Large intestine (tissue), 3 donors: ENCODE results near the gene SAE1. TPM values are rescaled to one million over a fixed set of nuclear protein-coding genes. Genes with fewer than 3 reads are reported as not detected.
A peak's percentile ranks its signal among the peaks of the same experiment; 100 is the strongest.

Source experiments
- DNase-seq, 2 donors: peaks; one replicate each; pipeline versions ENCODE4 v3.0.0 to v3.0.0-alpha.2; 2013
- H3K27ac ChIP-seq: one replicate; pipeline ENCODE4 v1.5.1; 2013; ENCODE audit warnings: low read length
- H3K27me3 ChIP-seq: 2 replicates; pipeline ENCODE4 v1.6.1; 2013; ENCODE audit warnings: low read length; ENCODE audit not compliant: control insufficient read depth, insufficient read depth
- H3K36me3 ChIP-seq: 2 replicates; pipeline ENCODE4 v1.6.1; 2013; ENCODE audit warnings: low read length; ENCODE audit not compliant: control insufficient read depth, insufficient read depth
- H3K4me1 ChIP-seq: one replicate; pipeline ENCODE4 v1.6.1; 2013; ENCODE audit warnings: low read length; ENCODE audit not compliant: control insufficient read depth, insufficient read depth
- H3K4me3 ChIP-seq: one replicate; pipeline ENCODE4 v1.5.1; 2013; ENCODE audit warnings: low read length
- H3K9me3 ChIP-seq: one replicate; pipeline ENCODE4 v1.6.1; 2013; ENCODE audit warnings: mild to moderate bottlenecking, low read depth, low read length, moderate library complexity; ENCODE audit not compliant: control insufficient read depth
- WGBS: methylation state at CpG from one replicate; pipeline ENCODE4 v1.1.5; 2013; ENCODE audit warnings: low lambda C conversion rate; ENCODE audit not compliant: insufficient coverage; 5-methylcytosine and 5-hydroxymethylcytosine counted together
- polyA plus RNA-seq: library from polyadenylated mRNA; unstranded; fragments of 120-200 nt; gene quantifications from one replicate; pipeline ENCODE4 v1.2.1, GENCODE V29; 2013

SAE1 gene
- polyA plus RNA-seq, 1 donor, result 61.0 TPM

DNA sequence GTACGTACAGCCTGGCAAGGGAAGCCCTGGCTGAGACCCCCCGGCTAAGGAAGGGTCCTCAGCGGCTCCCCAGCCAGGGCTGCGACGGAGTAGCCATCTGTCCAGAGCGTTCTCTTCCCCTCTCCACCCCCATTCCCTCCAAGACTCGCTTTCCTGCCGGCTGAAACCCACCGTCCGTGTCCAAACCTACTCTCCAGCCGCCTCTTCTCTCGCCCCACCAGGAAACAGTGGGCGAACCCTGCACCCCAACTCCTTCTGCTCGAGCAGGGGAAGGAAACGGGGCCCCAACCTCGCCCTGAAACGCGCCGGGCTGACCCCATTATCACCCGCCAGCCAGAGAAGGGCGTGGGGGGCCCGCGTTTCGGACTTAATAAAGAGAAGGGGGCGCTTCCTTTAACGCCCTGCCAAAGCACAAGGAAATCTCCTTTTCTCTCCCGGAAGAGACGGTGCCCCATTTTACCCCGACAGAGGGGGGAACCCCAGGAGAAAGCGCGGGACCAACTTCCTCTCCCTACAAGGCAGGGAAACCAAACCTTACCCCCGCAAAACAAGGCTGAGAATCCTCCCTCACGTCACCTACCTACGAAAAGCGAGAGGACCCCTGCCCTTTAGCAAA lies 19.5 kb upstream of the SAE1 start:
- peaks cover 3% of the 10 kb centered on the region for H3K9me3 ChIP-seq
- peak in 1 of 2 donors; percentile 73 for DNase-seq
- WGBS, result no CpG with 5 or more reads among the region's 35 CpGs

DNA sequence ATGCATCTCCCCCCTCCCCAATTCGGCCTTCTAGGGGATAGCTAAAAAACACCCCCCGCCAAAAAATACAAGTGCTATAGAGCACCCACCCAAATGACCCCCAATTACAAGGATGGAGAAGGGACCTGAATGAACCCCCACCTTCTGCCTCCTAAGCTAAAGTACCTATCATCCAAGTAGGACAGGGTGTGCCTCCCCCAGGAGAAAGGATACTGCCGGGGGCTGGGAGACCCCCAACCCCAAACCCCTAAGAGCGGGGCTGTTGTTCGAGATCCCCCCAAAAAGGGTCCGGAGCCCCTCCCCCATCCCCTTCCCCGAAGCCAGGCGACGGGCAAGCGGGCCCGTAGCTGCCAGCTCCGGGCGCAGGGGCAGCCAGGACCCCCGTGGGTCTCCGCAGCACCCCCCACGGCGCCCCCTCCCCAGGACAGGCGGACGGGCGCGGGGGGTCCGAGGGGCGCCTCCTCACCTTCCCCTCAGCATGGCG lies 18.9 kb upstream of the SAE1 start:
- no peaks in the 10 kb centered on the region for H3K36me3 ChIP-seq
- peak overlapping the region; percentile 96 for H3K27ac ChIP-seq
- H3K4me1 ChIP-seq, result peaks cover 36% of the 10 kb centered on the region
- no peak for DNase-seq
- peaks cover 3% of the 10 kb centered on the region for H3K9me3 ChIP-seq
- H3K27me3 ChIP-seq, result no peaks in the 10 kb centered on the region
- peak overlapping the region; percentile 90 for H3K4me3 ChIP-seq
- no CpG with 5 or more reads among the region's 24 CpGs for WGBS

More for the DNA sequence above, 19.5 kb upstream of the SAE1 start:
- Histone ChIP-seq H3K4me3 (peak overlapping the region; percentile 90), H3K36me3 (no peaks in the 10 kb centered on the region), H3K4me1 (peaks cover 42% of the 10 kb centered on the region), H3K27ac (peak overlapping the region; percentile 96), H3K27me3 (no peaks in the 10 kb centered on the region)

DNA sequence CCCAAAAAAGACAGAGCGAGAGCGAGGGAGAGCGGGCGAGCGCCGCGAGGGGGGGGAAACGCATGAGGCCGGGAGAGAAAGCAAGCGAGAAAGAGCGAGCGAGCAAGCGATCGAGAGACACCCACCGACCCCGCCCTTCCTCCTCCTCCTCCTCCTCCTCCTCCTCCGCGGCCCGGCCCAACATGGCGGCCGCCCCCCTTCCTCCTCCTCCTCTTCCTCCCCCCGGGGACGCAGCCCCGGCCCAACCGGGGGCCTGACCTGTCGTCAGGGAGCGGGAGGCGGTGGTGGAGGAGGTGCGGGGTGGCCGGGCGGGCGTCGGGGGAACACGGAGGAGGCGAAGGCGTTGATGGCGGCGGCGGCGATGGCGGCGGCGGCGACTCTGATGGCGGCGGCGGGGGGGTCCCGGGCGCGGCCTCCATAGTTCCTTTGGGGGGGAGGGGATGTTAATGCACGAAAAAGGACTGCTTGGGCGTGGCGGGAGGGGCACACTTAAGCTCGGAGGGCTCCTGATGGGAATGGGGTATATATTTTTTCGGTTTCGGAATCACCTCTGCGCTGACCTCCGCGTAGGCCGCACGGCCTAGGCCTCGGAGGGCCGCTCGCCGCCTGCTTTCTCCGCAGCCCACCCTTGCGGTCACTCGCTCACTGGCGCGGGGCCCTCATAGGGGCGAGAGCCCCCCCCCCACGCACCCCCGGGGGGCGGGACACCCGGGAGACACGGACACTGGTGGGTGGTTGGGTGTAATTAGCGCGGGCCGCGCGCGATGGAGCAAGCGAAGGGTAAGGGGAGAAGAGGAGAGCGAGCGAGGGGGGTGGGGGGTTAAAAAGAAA lies 18.3 kb upstream of the SAE1 start:
- peak overlapping the region; percentile 90 for H3K4me3 ChIP-seq
- H3K27ac ChIP-seq, result peak overlapping the region; percentile 96
- DNase-seq, result peak; percentile 76 to 85
- H3K4me1 ChIP-seq, result peaks cover 29% of the 10 kb centered on the region
- no CpG with 5 or more reads among the region's 85 CpGs for WGBS
- H3K27me3 ChIP-seq, result no peaks in the 10 kb centered on the region
- H3K36me3 ChIP-seq, result no peaks in the 10 kb centered on the region
- peaks cover 3% of the 10 kb centered on the region for H3K9me3 ChIP-seq

DNA sequence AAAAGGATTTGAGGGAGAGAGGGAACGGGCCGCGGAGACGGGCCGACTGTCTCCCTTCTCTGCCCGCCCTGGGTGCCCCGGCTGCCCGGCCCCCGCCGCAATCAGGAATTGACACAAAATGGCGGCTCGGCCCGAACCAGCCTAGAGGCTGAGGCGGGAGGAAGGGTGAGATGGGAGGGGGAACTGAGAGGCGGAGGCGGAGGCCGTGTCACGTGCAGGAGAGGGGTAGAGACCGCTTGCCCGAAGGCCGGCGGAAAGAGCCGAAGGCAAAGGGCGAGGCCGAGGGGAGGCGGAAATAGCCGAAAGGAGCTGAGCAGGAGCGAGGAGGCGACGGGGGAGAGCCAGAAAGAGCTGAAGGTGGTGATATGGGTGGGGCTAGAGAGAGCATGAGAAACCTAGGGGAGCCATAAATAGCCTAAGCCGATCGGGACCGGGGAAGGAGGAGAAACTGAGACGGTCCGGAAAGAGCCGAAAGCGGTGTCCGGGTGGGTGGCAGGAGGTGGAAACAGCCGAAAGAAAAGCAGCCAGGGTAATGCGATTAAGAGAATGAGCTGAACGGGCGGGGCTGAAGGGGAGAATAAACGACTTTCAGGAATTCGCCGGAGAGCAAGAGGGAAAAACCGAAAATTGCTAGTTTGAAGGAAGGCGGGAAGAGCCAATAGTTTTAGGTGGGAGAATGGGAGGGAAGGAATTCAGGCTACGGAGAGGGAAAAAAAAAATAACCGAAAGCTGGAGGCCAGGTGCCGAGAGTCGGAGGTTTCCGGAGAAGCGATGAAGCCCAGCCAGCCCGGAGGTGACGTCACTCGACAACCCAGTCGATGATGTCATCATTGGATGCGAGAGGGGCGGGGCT lies 17.4 kb upstream of the SAE1 start, which contains the start of gene ZC3H4:
ZC3H4 (minus strand) TSS at position 780 of the 853 bp plus-strand sequence. CDS start 1,192 bp downstream, outside the sequence.
- H3K9me3 ChIP-seq, result peaks cover 3% of the 10 kb centered on the region
- H3K4me3 ChIP-seq, result peak within 1 kb of the TSS; percentile 90
- H3K27me3 ChIP-seq, result no peaks in the 10 kb centered on the region
- DNase-seq, result peak; percentile 100
- H3K4me1 ChIP-seq, result peaks cover 22% of the 10 kb centered on the region
- H3K36me3 ChIP-seq, result no peaks in the 10 kb centered on the region
- 3% methylated on average over 16 of the region's 59 CpGs for WGBS
- H3K27ac ChIP-seq, result peak within 1 kb of the TSS; percentile 96

DNA sequence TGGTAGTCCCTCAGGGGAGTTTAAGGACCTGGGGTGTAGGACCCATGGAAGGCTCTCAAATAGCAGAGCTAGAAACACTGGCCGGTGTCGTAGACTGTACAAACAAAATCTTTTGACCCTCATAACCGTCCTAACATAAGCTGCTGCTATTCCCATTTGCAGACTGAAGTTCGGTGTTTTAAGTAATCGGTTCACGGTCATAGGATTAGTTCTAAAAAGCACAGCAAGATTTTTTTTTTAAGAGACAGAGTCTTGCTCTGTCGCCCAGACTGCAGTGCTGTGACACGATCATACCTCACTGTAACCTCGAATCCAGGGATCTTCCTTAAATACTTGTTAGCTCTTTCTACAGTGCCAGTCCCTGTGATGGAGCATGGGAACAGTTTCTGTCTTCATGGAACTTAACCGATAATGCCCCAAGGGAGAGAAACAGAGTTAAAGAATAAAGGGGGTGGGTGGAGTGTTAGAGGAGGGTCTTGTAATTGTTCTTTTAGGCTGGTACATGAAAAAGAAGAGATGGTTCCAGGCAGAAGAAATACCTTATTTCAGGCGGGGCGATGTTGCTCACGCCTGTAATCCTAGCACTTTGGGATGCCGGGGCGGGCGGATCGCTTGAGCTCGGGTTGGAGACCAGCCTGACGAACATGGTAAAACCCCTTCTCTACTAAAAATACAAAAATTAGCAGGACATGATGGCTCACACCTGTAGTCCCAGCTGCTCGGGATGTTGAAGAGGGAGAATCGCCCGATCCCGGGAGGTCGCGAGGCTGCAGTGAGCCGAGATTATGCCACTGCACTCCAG lies 16.6 kb upstream of the SAE1 start:
- Histone ChIP-seq H3K4me1 (peaks cover 16% of the 10 kb centered on the region), H3K27me3 (no peaks in the 10 kb centered on the region), H3K9me3 (peaks cover 3% of the 10 kb centered on the region), H3K4me3 (peak overlapping the region; percentile 90), H3K27ac (peak overlapping the region; percentile 96), H3K36me3 (no peaks in the 10 kb centered on the region)
- DNase-seq, result no peak
- no CpG with 5 or more reads among the region's 26 CpGs for WGBS

DNA sequence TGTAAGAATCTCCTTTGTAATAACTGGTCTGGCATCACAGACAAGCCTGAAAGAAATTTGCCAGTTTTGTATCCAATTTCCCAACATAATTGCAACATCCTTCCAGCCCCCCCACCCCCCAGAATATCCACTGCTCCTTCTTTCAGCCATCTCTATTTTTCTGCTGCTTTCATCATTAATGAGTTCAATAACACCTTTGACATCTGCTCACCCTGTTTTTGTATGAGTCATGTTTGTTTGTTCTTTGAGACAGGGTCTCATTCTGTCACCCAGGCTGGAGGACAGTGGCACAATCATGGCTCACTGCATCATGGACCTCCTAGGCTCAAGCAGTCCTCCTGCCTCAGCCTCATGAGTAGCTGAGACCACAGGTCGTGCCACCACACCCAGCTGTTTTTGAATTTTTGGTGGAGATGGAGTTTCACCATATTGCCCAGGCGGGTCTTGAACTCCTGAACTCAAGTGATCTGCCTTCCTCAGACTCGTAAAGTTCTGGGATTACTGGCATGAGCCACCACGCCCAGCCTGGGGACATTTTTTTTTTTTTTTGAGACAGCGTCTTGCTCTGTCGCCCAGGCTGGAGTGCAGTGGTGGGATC lies 10.1 kb upstream of the SAE1 start:
- Histone ChIP-seq H3K27ac (no peak overlapping the region), H3K4me1 (peaks cover 4% of the 10 kb centered on the region), H3K27me3 (no peaks in the 10 kb centered on the region), H3K36me3 (no peaks in the 10 kb centered on the region), H3K4me3 (no peak overlapping the region), H3K9me3 (no peaks in the 10 kb centered on the region)
- DNase-seq, result no peak
- WGBS, result no CpG with 5 or more reads among the region's 6 CpGs

DNA sequence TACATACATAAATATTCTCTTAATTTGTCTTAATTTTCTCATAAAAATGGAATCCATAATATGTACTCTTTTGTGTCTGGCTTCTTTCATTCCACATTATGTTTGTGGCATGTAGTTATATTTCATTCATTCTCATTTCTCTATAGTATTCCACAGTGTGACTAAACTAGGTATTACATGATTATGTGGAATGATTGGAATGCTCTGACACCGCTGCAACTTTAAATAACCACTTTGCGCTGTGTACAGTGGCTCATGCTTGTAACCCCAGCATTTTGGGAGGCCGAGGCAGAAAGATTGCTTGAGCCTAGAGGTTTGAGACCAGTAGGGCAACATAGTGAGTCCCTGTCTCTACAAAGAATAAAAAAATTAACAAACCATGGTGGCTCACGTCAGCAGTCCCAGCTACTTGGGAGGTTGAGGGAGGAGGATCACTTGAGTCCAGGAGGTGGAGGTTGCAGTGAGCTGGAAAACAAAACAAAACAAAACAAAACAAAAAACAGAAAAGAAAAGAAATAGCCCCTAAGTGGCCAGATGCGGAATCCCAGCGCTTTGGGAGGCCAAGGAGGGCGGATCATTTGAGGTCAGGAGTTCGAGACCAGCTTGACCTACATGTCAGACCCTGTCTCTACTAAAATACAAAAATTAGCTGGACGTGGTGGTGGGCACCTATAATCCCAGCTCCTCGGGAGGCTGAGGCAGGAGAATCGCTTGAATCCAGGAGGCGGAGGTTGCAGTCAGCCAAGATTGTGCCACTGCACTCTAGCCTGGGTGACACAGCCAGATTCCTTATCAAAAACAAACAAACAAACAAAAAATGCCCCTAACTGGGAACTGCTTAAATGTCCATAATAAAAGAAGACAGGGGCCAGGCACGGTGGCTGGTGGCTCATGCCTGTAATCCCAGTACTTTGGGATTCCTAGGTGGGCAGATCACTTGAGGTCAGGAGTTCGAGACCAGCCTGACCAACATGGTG lies 8.0 kb upstream of the SAE1 start:
- H3K4me1 ChIP-seq, result peaks cover 4% of the 10 kb centered on the region
- WGBS, result no CpG with 5 or more reads among the region's 14 CpGs
- no peaks in the 10 kb centered on the region for H3K27me3 ChIP-seq
- no peaks in the 10 kb centered on the region for H3K36me3 ChIP-seq
- no peak overlapping the region for H3K27ac ChIP-seq
- no peak overlapping the region for H3K4me3 ChIP-seq
- H3K9me3 ChIP-seq, result no peaks in the 10 kb centered on the region
- no peak for DNase-seq

DNA sequence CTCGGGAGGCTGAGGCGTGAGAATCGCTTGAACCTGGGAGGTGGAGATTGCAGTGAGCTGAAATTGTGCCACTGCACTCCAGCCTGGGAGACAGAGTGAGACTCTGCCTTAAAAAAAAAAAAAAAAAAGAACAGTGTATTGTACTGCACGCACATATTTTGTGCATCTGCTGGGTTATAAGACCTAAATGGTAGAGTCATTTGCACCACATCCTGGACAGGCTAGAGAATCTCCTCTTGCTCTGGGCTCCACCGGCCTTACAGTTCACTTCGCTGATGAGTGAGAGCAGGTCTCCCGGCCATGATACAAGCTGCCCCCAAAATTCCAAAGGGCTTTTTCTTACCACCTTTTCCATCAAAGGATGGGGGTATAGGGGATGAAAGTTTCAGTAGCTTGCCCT lies 7.2 kb upstream of the SAE1 start:
- H3K9me3 ChIP-seq, result no peaks in the 10 kb centered on the region
- no peaks in the 10 kb centered on the region for H3K27me3 ChIP-seq
- no peak for DNase-seq
- WGBS, result no CpG with 5 or more reads among the region's 7 CpGs
- H3K36me3 ChIP-seq, result no peaks in the 10 kb centered on the region
- H3K4me1 ChIP-seq, result peaks cover 4% of the 10 kb centered on the region
- no peak overlapping the region for H3K4me3 ChIP-seq
- no peak overlapping the region for H3K27ac ChIP-seq
